ENCODE results near the gene IGF2BP3. TPM values are rescaled to one million over a fixed set of nuclear protein-coding genes. Genes with fewer than 3 reads are reported as not detected.

Gene IGF2BP3
- total and polyA plus RNA-seq, 10 of the 15 experiments (the other 5 are each of a cell fraction or from before 2014, with no cell fraction given): 4.6 to 61.2 (median 36.9) TPM

DNA sequence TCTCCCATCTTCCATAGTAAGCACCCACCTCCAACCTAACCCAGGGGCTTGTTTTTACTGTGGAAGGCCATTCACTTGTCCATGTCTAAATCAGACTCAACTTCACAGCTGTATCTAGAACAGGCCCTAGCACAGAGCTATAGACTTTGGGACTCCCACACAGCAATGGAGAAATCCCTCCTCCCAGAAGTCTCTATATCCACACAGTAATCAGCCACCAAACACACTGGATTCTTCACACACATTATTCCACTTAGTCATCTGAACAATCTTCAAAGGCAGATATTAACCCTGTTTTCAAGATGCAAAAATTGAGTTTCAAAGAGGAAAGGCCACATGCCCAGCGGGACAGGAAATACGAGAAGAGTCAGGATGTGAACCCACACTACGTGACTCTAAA lies 89.3 kb downstream of the IGF2BP3 start (continued):
- no peak for TF ChIP-seq SPI1 (IDR thresholded peaks at IDR 0.05; ENCODE audit: borderline replicate concordance, insufficient read depth, low read depth, low read length)
- no peak for TF ChIP-seq PML (IDR thresholded peaks at IDR 0.05; ENCODE audit: low read length)
- TF ChIP-seq ZNF217 (IDR thresholded peaks at IDR 0.05): no peak
- TF ChIP-seq, protein P1, sequence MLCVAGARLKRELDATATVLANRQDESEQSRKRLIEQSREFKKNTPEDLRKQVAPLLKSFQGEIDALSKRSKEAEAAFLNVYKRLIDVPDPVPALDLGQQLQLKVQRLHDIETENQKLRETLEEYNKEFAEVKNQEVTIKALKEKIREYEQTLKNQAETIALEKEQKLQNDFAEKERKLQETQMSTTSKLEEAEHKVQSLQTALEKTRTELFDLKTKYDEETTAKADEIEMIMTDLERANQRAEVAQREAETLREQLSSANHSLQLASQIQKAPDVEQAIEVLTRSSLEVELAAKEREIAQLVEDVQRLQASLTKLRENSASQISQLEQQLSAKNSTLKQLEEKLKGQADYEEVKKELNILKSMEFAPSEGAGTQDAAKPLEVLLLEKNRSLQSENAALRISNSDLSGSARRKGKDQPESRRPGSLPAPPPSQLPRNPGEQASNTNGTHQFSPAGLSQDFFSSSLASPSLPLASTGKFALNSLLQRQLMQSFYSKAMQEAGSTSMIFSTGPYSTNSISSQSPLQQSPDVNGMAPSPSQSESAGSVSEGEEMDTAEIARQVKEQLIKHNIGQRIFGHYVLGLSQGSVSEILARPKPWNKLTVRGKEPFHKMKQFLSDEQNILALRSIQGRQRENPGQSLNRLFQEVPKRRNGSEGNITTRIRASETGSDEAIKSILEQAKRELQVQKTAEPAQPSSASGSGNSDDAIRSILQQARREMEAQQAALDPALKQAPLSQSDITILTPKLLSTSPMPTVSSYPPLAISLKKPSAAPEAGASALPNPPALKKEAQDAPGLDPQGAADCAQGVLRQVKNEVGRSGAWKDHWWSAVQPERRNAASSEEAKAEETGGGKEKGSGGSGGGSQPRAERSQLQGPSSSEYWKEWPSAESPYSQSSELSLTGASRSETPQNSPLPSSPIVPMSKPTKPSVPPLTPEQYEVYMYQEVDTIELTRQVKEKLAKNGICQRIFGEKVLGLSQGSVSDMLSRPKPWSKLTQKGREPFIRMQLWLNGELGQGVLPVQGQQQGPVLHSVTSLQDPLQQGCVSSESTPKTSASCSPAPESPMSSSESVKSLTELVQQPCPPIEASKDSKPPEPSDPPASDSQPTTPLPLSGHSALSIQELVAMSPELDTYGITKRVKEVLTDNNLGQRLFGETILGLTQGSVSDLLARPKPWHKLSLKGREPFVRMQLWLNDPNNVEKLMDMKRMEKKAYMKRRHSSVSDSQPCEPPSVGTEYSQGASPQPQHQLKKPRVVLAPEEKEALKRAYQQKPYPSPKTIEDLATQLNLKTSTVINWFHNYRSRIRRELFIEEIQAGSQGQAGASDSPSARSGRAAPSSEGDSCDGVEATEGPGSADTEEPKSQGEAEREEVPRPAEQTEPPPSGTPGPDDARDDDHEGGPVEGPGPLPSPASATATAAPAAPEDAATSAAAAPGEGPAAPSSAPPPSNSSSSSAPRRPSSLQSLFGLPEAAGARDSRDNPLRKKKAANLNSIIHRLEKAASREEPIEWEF (IDR thresholded peaks at IDR 0.05; ENCODE audit: insufficient replicate concordance, low read depth, low read length): no peak
- TF ChIP-seq GATAD2B (conservative IDR thresholded peaks at IDR 0.05; ENCODE audit: low read depth): no peak
- TF ChIP-seq CEBPB (IDR thresholded peaks at IDR 0.05; ENCODE audit: borderline replicate concordance in 1 of 2, low read depth in 2 of 2, low read length in 2 of 2): no peak

DNA sequence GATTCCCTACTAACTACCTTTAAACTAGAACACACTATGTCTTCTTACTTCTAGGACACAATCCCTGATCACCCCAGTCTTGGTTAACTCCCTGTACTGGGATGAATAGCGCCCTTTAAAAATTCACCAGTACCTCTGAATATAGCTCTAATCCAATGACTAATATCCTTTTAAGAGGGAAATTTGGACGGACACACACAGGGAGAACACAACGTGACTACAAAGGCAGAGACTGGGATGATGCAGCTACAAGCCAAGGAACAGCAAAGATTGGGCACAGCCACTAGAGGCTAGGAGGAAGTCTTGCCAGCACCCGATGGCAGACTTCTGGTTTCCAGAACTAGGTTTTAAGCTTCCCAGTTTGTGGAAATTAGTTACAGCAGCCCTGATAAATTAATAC lies 89.7 kb downstream of the IGF2BP3 start:
- Histone ChIP-seq H3K4me1 (ENCODE audit: control insufficient read depth, insufficient read depth, low read length) (no peaks in the 10 kb centered on the region; the same call in 1 of the 2 replicates), H3K36me3 (ENCODE audit: control insufficient read depth in 2 of 2, insufficient read depth in 2 of 2, low read length in 1 of 2) (no peaks in the 10 kb centered on the region; a peak in 2 of 4 replicates), H3K27ac (ENCODE audit: control insufficient read depth, insufficient read depth) (peak overlapping the region; percentile 34; the same call in 1 of the 2 replicates), H3K9ac (ENCODE audit: control insufficient read depth, insufficient read depth, low read length) (no peak overlapping the region), H2AFZ (ENCODE audit: control insufficient read depth, low read depth, low read length) (no peak overlapping the region), H3K4me3 (no peak overlapping the region), H3K9me3 (replicated peaks; ENCODE audit: control insufficient read depth, insufficient read depth, low read length) (no peaks in the 10 kb centered on the region), H4K20me1 (ENCODE audit: control insufficient read depth, insufficient read depth) (no peaks in the 10 kb centered on the region), H3K4me2 (ENCODE audit: control insufficient read depth, insufficient read depth) (no peak overlapping the region), H3K27me3 (replicated peaks in 1 of 2; ENCODE audit: control insufficient read depth in 2 of 2, insufficient read depth in 2 of 2, low read length in 1 of 2) (no peaks in the 10 kb centered on the region), H3K79me2 (ENCODE audit: control insufficient read depth, insufficient read depth, low read length) (peaks cover 17% of the 10 kb centered on the region)
- DNase-seq (ENCODE audit: low read depth, low spot score) (no peak), ATAC-seq (no peak), FAIRE-seq (no peak)
- ChIA-PET RAD21 (ENCODE audit: unreplicated experiment) (no interaction called here), SMC1A (ENCODE audit: uncharacterized antibody, unreplicated experiment) (interaction anchor here (1.2 to 1.3 kb wide), 2 partner anchors 22 to 143 kb away, joined by 3 to 4 read pairs; no protein-coding TSS in a partner anchor), POLR2A (interaction anchor here (1.7 kb wide), 1 partner anchor 15 kb away, joined by 4 read pairs; no protein-coding TSS in a partner anchor), CTCF (interaction anchor here (0.9 to 2.5 kb wide), 2 partner anchors 22 to 104 kb away, joined by 3 to 9 read pairs; no protein-coding TSS in a partner anchor)
- in situ Hi-C loops (cut with MboI) (no loop called here), intact Hi-C loops (cut with micrococcal nuclease; ENCODE audit: unreplicated experiment) (no loop called here)
- 88% methylated on average over 4 of the region's 4 CpGs for WGBS (ENCODE audit: insufficient coverage, insufficient replicate concordance, low lambda C conversion rate, missing lambda C conversion rate)
- no TSS peak for BruUV-seq (replicated peaks)
- TF ChIP-seq ATF2 (IDR thresholded peaks at IDR 0.05; ENCODE audit: low read length): no peak
- no peak for TF ChIP-seq CBX3 (IDR thresholded peaks at IDR 0.05; ENCODE audit: borderline replicate concordance, low read depth)
- TF ChIP-seq HDAC6 (IDR thresholded peaks at IDR 0.05; ENCODE audit: unreplicated experiment): no peak
- TF ChIP-seq RUNX3 (IDR thresholded peaks at IDR 0.05; ENCODE audit: low read length): no peak
- TF ChIP-seq RCOR1 (conservative IDR thresholded peaks at IDR 0.05; ENCODE audit: low read depth, low read length): no peak
- TF ChIP-seq CREB1 (IDR thresholded peaks at IDR 0.05; ENCODE audit: low read depth): no peak
- TF ChIP-seq ATF7 (IDR thresholded peaks at IDR 0.05; ENCODE audit: low read depth): no peak
- TF ChIP-seq NRF1 (conservative IDR thresholded peaks at IDR 0.05; ENCODE audit: low read depth, low read length): no peak
- TF ChIP-seq YY1 (IDR thresholded peaks at IDR 0.05; ENCODE audit: low read depth, low read length): no peak

All from GM12878 (cell line).